ENCODE measurements around the gene PRKG2. TPM values are rescaled to one million over a fixed set of nuclear protein-coding genes. Genes with fewer than 3 reads are reported as not detected.

The PRKG2 gene
- total RNA-seq, 1 experiment from 2014 or later = 0.59 TPM

GRCh38 chr4:81039351-81039972, 175.6 kb downstream of the PRKG2 start:
- Histone ChIP-seq H3K36me3 (ENCODE audit: control insufficient read depth, insufficient read depth, low read length) (no peaks in the 10 kb centered on the region), H3K9me3 (ENCODE audit: control insufficient read depth, insufficient read depth, low read depth, low read length) (no peaks in the 10 kb centered on the region), H3K27me3 (ENCODE audit: control insufficient read depth, insufficient read depth, low read length) (no peaks in the 10 kb centered on the region), H3K4me3 (ENCODE audit: low read depth in 2 of 2, low read length in 2 of 2) (no peak overlapping the region), H3K27ac (ENCODE audit: low read length) (no peak overlapping the region), H3K4me1 (ENCODE audit: control insufficient read depth, insufficient read depth, low read length) (no peaks in the 10 kb centered on the region)
- ChIA-PET POLR2A (no interaction called here), CTCF (interaction anchor here (1.0 kb wide), 1 partner anchor 677 kb away, joined by 5 read pairs; no protein-coding TSS in a partner anchor)
- in situ Hi-C loops (cut with HindIII; ENCODE audit: low pct_unique_long_range_greater_than_20kb, low sequenced_read_pairs) = no loop called here
- no TSS peak for BruUV-seq (replicated peaks)
- ATAC-seq (no peak), DNase-seq (ENCODE audit: low read depth, low spot score) (no peak)
- intact Hi-C loops (cut with micrococcal nuclease; ENCODE audit: unreplicated experiment) = no loop called here
- TF ChIP-seq SIN3A (IDR thresholded peaks at IDR 0.05; ENCODE audit: borderline replicate concordance, insufficient read depth, low read depth, low read length) (no peak), TCF7L2 (IDR thresholded peaks at IDR 0.05; ENCODE audit: low read depth, low read length) (no peak), CTCF (IDR thresholded peaks at IDR 0.05) (no peak), POLR2AphosphoS5 (IDR thresholded peaks at IDR 0.05; ENCODE audit: low read depth, low read length) (no peak)
- TF ChIP-seq, protein P1, sequence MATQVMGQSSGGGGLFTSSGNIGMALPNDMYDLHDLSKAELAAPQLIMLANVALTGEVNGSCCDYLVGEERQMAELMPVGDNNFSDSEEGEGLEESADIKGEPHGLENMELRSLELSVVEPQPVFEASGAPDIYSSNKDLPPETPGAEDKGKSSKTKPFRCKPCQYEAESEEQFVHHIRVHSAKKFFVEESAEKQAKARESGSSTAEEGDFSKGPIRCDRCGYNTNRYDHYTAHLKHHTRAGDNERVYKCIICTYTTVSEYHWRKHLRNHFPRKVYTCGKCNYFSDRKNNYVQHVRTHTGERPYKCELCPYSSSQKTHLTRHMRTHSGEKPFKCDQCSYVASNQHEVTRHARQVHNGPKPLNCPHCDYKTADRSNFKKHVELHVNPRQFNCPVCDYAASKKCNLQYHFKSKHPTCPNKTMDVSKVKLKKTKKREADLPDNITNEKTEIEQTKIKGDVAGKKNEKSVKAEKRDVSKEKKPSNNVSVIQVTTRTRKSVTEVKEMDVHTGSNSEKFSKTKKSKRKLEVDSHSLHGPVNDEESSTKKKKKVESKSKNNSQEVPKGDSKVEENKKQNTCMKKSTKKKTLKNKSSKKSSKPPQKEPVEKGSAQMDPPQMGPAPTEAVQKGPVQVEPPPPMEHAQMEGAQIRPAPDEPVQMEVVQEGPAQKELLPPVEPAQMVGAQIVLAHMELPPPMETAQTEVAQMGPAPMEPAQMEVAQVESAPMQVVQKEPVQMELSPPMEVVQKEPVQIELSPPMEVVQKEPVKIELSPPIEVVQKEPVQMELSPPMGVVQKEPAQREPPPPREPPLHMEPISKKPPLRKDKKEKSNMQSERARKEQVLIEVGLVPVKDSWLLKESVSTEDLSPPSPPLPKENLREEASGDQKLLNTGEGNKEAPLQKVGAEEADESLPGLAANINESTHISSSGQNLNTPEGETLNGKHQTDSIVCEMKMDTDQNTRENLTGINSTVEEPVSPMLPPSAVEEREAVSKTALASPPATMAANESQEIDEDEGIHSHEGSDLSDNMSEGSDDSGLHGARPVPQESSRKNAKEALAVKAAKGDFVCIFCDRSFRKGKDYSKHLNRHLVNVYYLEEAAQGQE (IDR thresholded peaks at IDR 0.05; ENCODE audit: insufficient read depth in 1 of 2, low read depth in 2 of 2, low read length in 1 of 2) = no peak

DNA sequence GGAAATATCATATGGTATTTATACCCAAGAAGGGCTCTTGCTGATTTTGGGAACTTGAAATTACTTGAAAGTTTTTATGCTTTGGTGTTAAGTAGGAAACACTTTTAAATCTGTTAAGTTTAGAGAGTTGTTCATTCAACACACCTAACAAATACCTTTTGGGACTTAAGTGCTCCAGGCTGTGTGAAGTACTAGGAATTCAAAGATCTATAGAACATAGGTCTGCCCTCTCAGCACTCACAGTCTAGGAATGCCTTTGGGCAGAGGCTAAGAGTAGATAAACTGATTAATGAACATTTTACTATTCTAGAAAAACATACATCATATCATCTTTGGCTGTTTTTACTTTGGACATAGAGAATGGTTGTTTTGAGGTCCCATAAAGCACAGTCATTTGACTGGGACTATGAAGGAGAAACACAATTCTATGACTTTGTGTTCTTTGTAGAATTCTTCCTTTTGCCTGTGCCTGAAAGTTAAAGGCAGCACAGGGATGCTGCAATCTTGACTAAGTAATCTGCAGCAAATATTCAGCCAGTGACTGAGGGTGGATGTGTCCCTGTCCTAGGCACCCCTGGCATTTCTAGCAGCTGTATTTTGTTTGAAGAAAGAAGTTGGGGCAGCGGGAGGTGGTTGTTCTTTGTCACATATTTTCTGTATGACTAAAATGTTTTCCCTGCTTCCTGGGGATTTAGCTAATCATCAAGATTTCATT, 176.2 kb downstream of the PRKG2 start:
- no peak for ATAC-seq

More for the DNA sequence above, 176.2 kb downstream of the PRKG2 start:
- in situ Hi-C loops (cut with HindIII; ENCODE audit: low pct_unique_long_range_greater_than_20kb, low sequenced_read_pairs) = no loop called here
- no peak for DNase-seq (ENCODE audit: low read depth, low spot score)
- POLR2A ChIA-PET = no interaction called here
- CTCF ChIA-PET = no interaction called here
- no peaks in the 10 kb centered on the region for H3K27me3 ChIP-seq (ENCODE audit: control insufficient read depth, insufficient read depth, low read length)
- intact Hi-C loops (cut with micrococcal nuclease; ENCODE audit: unreplicated experiment) = no loop called here
- no TSS peak for BruUV-seq (replicated peaks)
- no peaks in the 10 kb centered on the region for H3K9me3 ChIP-seq (ENCODE audit: control insufficient read depth, insufficient read depth, low read depth, low read length)
- H3K27ac ChIP-seq (ENCODE audit: low read length) = no peak overlapping the region
- H3K4me1 ChIP-seq (ENCODE audit: control insufficient read depth, insufficient read depth, low read length) = no peaks in the 10 kb centered on the region
- no peak overlapping the region for H3K4me3 ChIP-seq (ENCODE audit: low read depth in 2 of 2, low read length in 2 of 2)
- no peaks in the 10 kb centered on the region for H3K36me3 ChIP-seq (ENCODE audit: control insufficient read depth, insufficient read depth, low read length)
- TF ChIP-seq SIN3A (IDR thresholded peaks at IDR 0.05; ENCODE audit: borderline replicate concordance, insufficient read depth, low read depth, low read length) = no peak
- no peak for TF ChIP-seq POLR2AphosphoS5 (IDR thresholded peaks at IDR 0.05; ENCODE audit: low read depth, low read length)

Other genes with a start within 250 kb of the PRKG2 start
- gene BMP3, start 184.5 kb downstream of the PRKG2 start, total RNA-seq (2021; ENCODE audit: unreplicated experiment) = 0.08 TPM